Testis (tissue), 3 donors: ENCODE measurements around the gene EHD4. TPM values are rescaled to one million over a fixed set of nuclear protein-coding genes. Genes with fewer than 3 reads are reported as not detected.

Experiments used
- DNase-seq: peaks from one replicate; pipeline ENCODE4 v3.0.0-alpha.2; 2019
- H3K27ac ChIP-seq, 2 donors: fragments of 200-600 bp; sonication (generic); one replicate each; pipeline ENCODE4 v1.5.1; 2019
- H3K27me3 ChIP-seq: fragments of 200-600 bp; sonication (generic); one replicate; pipeline ENCODE4 v1.5.1; 2019
- H3K36me3 ChIP-seq: fragments of 200-600 bp; sonication (generic); one replicate; pipeline ENCODE4 v1.5.1; 2017; ENCODE audit warnings: low read depth; ENCODE audit errors: missing control alignments
- H3K4me1 ChIP-seq: fragments of 200-600 bp; sonication (generic); one replicate; pipeline ENCODE4 v1.5.1; 2019
- H3K4me3 ChIP-seq, 2 donors: fragments of 200-600 bp; sonication (generic); one replicate each; pipeline ENCODE4 v1.5.1; 2017 to 2019
- H3K9me3 ChIP-seq: fragments of 200-600 bp; sonication (generic); one replicate; pipeline ENCODE4 v1.5.1; 2017
- CTCF ChIP-seq, 3 experiments: fragments of 450-650 bp in 2 of 3; fragments of 200-600 bp in 1 of 3; sonication (generic) in 1 of 3; IDR thresholded peaks; one replicate each; pipeline ENCODE4 v1.5.1; 2016 to 2019; ENCODE audit warnings: antibody characterized with exemption in 3 of 3, mild to moderate bottlenecking in 2 of 3, moderate library complexity in 1 of 3
- POLR2A ChIP-seq: fragments of 450-650 bp; IDR thresholded peaks from one replicate; pipeline ENCODE4 v1.6.1; 2017; ENCODE audit warnings: antibody characterized with exemption, mild to moderate bottlenecking, moderate library complexity
- WGBS, 2 donors: methylation state at CpG; one replicate each; pipeline ENCODE4 v1.1.5; 2018; 5-methylcytosine and 5-hydroxymethylcytosine counted together
- intact Hi-C: fragments of 100-400 bp; cut with DNase I; formaldehyde crosslinking; loops from one replicate; pipeline ENCODE4 v1.15.1; 2023; ENCODE audit warnings: low total_unique reads
- polyA plus RNA-seq: library from polyadenylated mRNA; stranded (reverse); fragments of 350-450 nt; fragmentation: Illumina TruSeq; extraction: RNeasy Lipid Tissue Mini Kit (QIAGEN cat#74804); gene quantifications from one replicate; pipeline ENCODE4 v1.2.3, GENCODE V29; 2014; ENCODE audit warnings: low read depth, low replicate concordance; ENCODE audit not compliant: insufficient read depth
- total RNA-seq, 2 donors: library from RNA; depleted of rRNA; stranded (reverse); fragments of >200 nt; gene quantifications; one replicate each; pipeline ENCODE4 v1.2.3, GENCODE V29; 2016

EHD4 gene
- total and polyA plus RNA-seq, 3 donors from 2014 or later = 8.0 to 10.2 (median 9.4) TPM

GRCh38 chr15:41872166-41872747 is 100.1 kb downstream of the EHD4 start:
- no peak overlapping the region for H3K4me3 ChIP-seq
- no peaks in the 10 kb centered on the region for H3K36me3 ChIP-seq
- no peaks in the 10 kb centered on the region for H3K4me1 ChIP-seq
- TF ChIP-seq POLR2A = no peak
- no peaks in the 10 kb centered on the region for H3K9me3 ChIP-seq
- H3K27me3 ChIP-seq = no peaks in the 10 kb centered on the region
- WGBS, 2 donors = 96 to 97% methylated on average over 9 of the region's 9 CpGs
- DNase-seq = no peak
- no peak overlapping the region for H3K27ac ChIP-seq
- intact Hi-C loops = no loop called here

- no peak overlapping the region for H3K4me3 ChIP-seq
- H3K27me3 ChIP-seq = no peaks in the 10 kb centered on the region
- no peak overlapping the region for H3K27ac ChIP-seq
- DNase-seq = no peak
- no peak for TF ChIP-seq POLR2A
- TF ChIP-seq CTCF (IDR thresholded peaks at IDR 0.05) = no peak
- no peaks in the 10 kb centered on the region for H3K9me3 ChIP-seq
- no peaks in the 10 kb centered on the region for H3K4me1 ChIP-seq
- no peaks in the 10 kb centered on the region for H3K36me3 ChIP-seq
- intact Hi-C loops = no loop called here
- WGBS, 2 donors = 92 to 94% methylated on average over 16 to 19 of the region's 19 CpGs
These were observed 101.0 kb downstream of the EHD4 start for GRCh38 chr15:41871175-41871905.

- TF ChIP-seq CTCF (IDR thresholded peaks at IDR 0.05) (no peak), POLR2A (no peak)
- Histone ChIP-seq H3K4me3 (no peak overlapping the region), H3K27ac (no peak overlapping the region), H3K36me3 (no peaks in the 10 kb centered on the region), H3K27me3 (no peaks in the 10 kb centered on the region), H3K9me3 (no peaks in the 10 kb centered on the region), H3K4me1 (no peaks in the 10 kb centered on the region)
- WGBS, 2 donors = 61 to 80% methylated on average over 7 to 9 of the region's 9 CpGs
- intact Hi-C loops = no loop called here
- DNase-seq = no peak
These were observed 101.7 kb downstream of the EHD4 start for GRCh38 chr15:41870689-41871081.

GRCh38 chr15:41869770-41870688 is 102.3 kb downstream of the EHD4 start:
- intact Hi-C loops = no loop called here
- no peak for TF ChIP-seq CTCF (IDR thresholded peaks at IDR 0.05)
- no peak for TF ChIP-seq POLR2A
- Histone ChIP-seq H3K27ac (no peak overlapping the region), H3K27me3 (no peaks in the 10 kb centered on the region), H3K4me1 (no peaks in the 10 kb centered on the region), H3K4me3 (no peak overlapping the region), H3K9me3 (no peaks in the 10 kb centered on the region), H3K36me3 (no peaks in the 10 kb centered on the region)
- WGBS, 2 donors = 88 to 91% methylated on average over 19 to 42 of the region's 42 CpGs
- no peak for DNase-seq

- intact Hi-C loops = no loop called here
- WGBS, 2 donors = 97 to 98% methylated on average over 11 to 14 of the region's 15 CpGs
These were observed 104.0 kb downstream of the EHD4 start for GRCh38 chr15:41868321-41868720.

More at GRCh38 chr15:41868321-41868720, 104.0 kb downstream of the EHD4 start:
- Histone ChIP-seq H3K9me3 (no peaks in the 10 kb centered on the region), H3K4me1 (no peaks in the 10 kb centered on the region), H3K36me3 (no peaks in the 10 kb centered on the region), H3K27ac (no peak overlapping the region), H3K27me3 (no peaks in the 10 kb centered on the region), H3K4me3 (no peak overlapping the region)
- no peak for DNase-seq
- no peak for TF ChIP-seq CTCF (IDR thresholded peaks at IDR 0.05)
- no peak for TF ChIP-seq POLR2A
